Esophagus muscularis mucosa (tissue), 3 donors: ENCODE data around the gene HOTAIR.

Experiments
- POLR2A ChIP-seq: fragments of 450-650 bp; IDR thresholded peaks from one replicate; pipeline ENCODE4 v1.6.1; 2017; ENCODE audit warnings: antibody characterized with exemption, moderate library complexity, mild to moderate bottlenecking, low read depth
- TF ChIP-seq, protein P1 (sequence below), 3 experiments: fragments of 200-600 bp in 2 of 3; fragments of 450-650 bp in 1 of 3; sonication (generic) in 2 of 3; IDR thresholded peaks; one replicate each; pipeline ENCODE4 v1.5.1; 2017 to 2019; ENCODE audit warnings: antibody characterized with exemption in 3 of 3, mild to moderate bottlenecking in 2 of 3, moderate library complexity in 1 of 3

DNA sequence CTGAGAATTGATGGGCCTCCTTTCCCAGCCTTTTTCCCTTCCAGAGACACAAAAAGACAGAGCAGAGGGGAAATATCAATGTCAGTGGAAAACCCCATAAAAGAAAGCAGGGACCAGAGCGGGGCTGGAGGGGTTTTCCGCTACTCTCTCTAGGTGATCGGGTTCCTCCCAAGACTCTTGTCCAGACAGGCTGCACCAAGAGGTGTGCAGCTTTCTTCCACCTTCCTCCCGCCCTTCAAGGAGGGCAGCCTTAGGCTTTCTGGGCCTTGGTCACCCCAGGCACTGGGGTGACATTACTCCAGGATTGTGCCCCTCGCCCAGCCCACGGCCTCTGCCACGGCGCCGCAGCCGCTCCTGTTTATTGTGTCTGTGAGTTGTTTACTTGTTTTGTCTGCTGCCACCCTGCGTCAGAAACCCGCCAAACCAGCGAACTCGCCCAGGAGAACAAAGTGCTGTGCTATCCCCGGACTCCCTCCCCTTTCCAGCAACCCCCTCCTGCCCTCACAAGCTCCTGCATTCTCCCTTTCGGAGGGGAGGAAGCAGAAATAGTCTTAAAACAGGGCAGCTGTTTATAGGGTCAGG lies 46.8 kb upstream of the HOTAIR start:
- TF ChIP-seq, protein P1, sequence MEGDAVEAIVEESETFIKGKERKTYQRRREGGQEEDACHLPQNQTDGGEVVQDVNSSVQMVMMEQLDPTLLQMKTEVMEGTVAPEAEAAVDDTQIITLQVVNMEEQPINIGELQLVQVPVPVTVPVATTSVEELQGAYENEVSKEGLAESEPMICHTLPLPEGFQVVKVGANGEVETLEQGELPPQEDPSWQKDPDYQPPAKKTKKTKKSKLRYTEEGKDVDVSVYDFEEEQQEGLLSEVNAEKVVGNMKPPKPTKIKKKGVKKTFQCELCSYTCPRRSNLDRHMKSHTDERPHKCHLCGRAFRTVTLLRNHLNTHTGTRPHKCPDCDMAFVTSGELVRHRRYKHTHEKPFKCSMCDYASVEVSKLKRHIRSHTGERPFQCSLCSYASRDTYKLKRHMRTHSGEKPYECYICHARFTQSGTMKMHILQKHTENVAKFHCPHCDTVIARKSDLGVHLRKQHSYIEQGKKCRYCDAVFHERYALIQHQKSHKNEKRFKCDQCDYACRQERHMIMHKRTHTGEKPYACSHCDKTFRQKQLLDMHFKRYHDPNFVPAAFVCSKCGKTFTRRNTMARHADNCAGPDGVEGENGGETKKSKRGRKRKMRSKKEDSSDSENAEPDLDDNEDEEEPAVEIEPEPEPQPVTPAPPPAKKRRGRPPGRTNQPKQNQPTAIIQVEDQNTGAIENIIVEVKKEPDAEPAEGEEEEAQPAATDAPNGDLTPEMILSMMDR (IDR thresholded peaks at IDR 0.05), result no peak
- no peak for TF ChIP-seq POLR2A
